Measurements from ENCODE around the gene TBL1X. TPM values are rescaled to one million over a fixed set of nuclear protein-coding genes. Genes with fewer than 3 reads are reported as not detected.
A peak's percentile ranks its signal among the peaks of the same experiment; 100 is the strongest.

The TBL1X gene
- total RNA-seq, 1 donor from 2014 or later = 26.4 TPM

- no peaks in the 10 kb centered on the region for H3K4me1 ChIP-seq (ENCODE audit: insufficient read depth, low read length)
- H3K9me3 ChIP-seq (ENCODE audit: insufficient read depth, low read depth, low read length) = no peaks in the 10 kb centered on the region
- Mint-ChIP-seq H3K9me3 (ENCODE audit: unreplicated experiment) (peaks cover 5% of the 10 kb centered on the region), H3K36me3 (ENCODE audit: low read depth, unreplicated experiment) (no peaks in the 10 kb centered on the region), H3K27me3 (ENCODE audit: low read depth, unreplicated experiment) (no peaks in the 10 kb centered on the region), H3K27ac (ENCODE audit: unreplicated experiment) (no peak overlapping the region), H3K4me1 (ENCODE audit: low read depth, unreplicated experiment) (peaks cover 6% of the 10 kb centered on the region), H3K4me3 (ENCODE audit: unreplicated experiment) (no peak overlapping the region)
- no peaks in the 10 kb centered on the region for H3K79me2 ChIP-seq (ENCODE audit: insufficient read depth, low read length)
- TF ChIP-seq, protein P1, sequence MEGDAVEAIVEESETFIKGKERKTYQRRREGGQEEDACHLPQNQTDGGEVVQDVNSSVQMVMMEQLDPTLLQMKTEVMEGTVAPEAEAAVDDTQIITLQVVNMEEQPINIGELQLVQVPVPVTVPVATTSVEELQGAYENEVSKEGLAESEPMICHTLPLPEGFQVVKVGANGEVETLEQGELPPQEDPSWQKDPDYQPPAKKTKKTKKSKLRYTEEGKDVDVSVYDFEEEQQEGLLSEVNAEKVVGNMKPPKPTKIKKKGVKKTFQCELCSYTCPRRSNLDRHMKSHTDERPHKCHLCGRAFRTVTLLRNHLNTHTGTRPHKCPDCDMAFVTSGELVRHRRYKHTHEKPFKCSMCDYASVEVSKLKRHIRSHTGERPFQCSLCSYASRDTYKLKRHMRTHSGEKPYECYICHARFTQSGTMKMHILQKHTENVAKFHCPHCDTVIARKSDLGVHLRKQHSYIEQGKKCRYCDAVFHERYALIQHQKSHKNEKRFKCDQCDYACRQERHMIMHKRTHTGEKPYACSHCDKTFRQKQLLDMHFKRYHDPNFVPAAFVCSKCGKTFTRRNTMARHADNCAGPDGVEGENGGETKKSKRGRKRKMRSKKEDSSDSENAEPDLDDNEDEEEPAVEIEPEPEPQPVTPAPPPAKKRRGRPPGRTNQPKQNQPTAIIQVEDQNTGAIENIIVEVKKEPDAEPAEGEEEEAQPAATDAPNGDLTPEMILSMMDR (IDR thresholded peaks at IDR 0.05; ENCODE audit: insufficient read depth, low read depth, low read length) = no peak
- no peak for TF ChIP-seq EZH2 (IDR thresholded peaks at IDR 0.05; ENCODE audit: insufficient read depth, low read length)
- FAIRE-seq (peak; percentile 56), DNase-seq (ENCODE audit: low read depth) (no peak)
- H2AFZ ChIP-seq (ENCODE audit: low read depth, low read length) = no peak overlapping the region
- H3K4me3 ChIP-seq (ENCODE audit: insufficient read depth, low read depth, low read length) = no peak overlapping the region
- H3K9ac ChIP-seq (ENCODE audit: low read length) = no peak overlapping the region
- H3K36me3 ChIP-seq (ENCODE audit: insufficient read depth, low read length) = no peaks in the 10 kb centered on the region
- H4K20me1 ChIP-seq (ENCODE audit: insufficient read depth, low read length) = no peaks in the 10 kb centered on the region
- no peak overlapping the region for H3K27ac ChIP-seq (ENCODE audit: low read depth, low read length)
- H3K27me3 ChIP-seq (ENCODE audit: insufficient read depth, low read length) = no peaks in the 10 kb centered on the region
- H3K4me2 ChIP-seq (ENCODE audit: low read length) = no peak overlapping the region
Observed at GRCh38 chrX:9729171-9729885, 264.5 kb downstream of the TBL1X start.

- Mint-ChIP-seq H3K36me3 (ENCODE audit: low read depth, unreplicated experiment) (no peaks in the 10 kb centered on the region), H3K27ac (ENCODE audit: unreplicated experiment) (no peak overlapping the region), H3K27me3 (ENCODE audit: low read depth, unreplicated experiment) (no peaks in the 10 kb centered on the region), H3K9me3 (ENCODE audit: unreplicated experiment) (peaks cover 5% of the 10 kb centered on the region), H3K4me3 (ENCODE audit: unreplicated experiment) (no peak overlapping the region), H3K4me1 (ENCODE audit: low read depth, unreplicated experiment) (peaks cover 4% of the 10 kb centered on the region)
- H4K20me1 ChIP-seq (ENCODE audit: insufficient read depth, low read length) = no peaks in the 10 kb centered on the region
- FAIRE-seq (no peak), DNase-seq (ENCODE audit: low read depth) (no peak)
- no peaks in the 10 kb centered on the region for H3K79me2 ChIP-seq (ENCODE audit: insufficient read depth, low read length)
- no peak overlapping the region for H3K4me2 ChIP-seq (ENCODE audit: low read length)
- no peak for TF ChIP-seq EZH2 (IDR thresholded peaks at IDR 0.05; ENCODE audit: insufficient read depth, low read length)
- TF ChIP-seq, protein P1 (IDR thresholded peaks at IDR 0.05; ENCODE audit: insufficient read depth, low read depth, low read length) = no peak
- H2AFZ ChIP-seq (ENCODE audit: low read depth, low read length) = no peak overlapping the region
- H3K27ac ChIP-seq (ENCODE audit: low read depth, low read length) = no peak overlapping the region
- no peak overlapping the region for H3K9ac ChIP-seq (ENCODE audit: low read length)
- no peaks in the 10 kb centered on the region for H3K9me3 ChIP-seq (ENCODE audit: insufficient read depth, low read depth, low read length)
- no peaks in the 10 kb centered on the region for H3K36me3 ChIP-seq (ENCODE audit: insufficient read depth, low read length)
- H3K4me3 ChIP-seq (ENCODE audit: insufficient read depth, low read depth, low read length) = no peak overlapping the region
- H3K4me1 ChIP-seq (ENCODE audit: insufficient read depth, low read length) = no peaks in the 10 kb centered on the region
- no peaks in the 10 kb centered on the region for H3K27me3 ChIP-seq (ENCODE audit: insufficient read depth, low read length)
Observed at GRCh38 chrX:9730078-9730477, 265.2 kb downstream of the TBL1X start.

GRCh38 chrX:9730752-9731151 is 265.9 kb downstream of the TBL1X start:
- H3K9ac ChIP-seq (ENCODE audit: low read length) = no peak overlapping the region
- no peaks in the 10 kb centered on the region for H4K20me1 ChIP-seq (ENCODE audit: insufficient read depth, low read length)
- H3K4me2 ChIP-seq (ENCODE audit: low read length) = no peak overlapping the region
- no peak for TF ChIP-seq EZH2 (IDR thresholded peaks at IDR 0.05; ENCODE audit: insufficient read depth, low read length)
- TF ChIP-seq, protein P1 (IDR thresholded peaks at IDR 0.05; ENCODE audit: insufficient read depth, low read depth, low read length) = no peak
- H3K27ac ChIP-seq (ENCODE audit: low read depth, low read length) = no peak overlapping the region
- no peak for FAIRE-seq
- H2AFZ ChIP-seq (ENCODE audit: low read depth, low read length) = no peak overlapping the region
- H3K36me3 ChIP-seq (ENCODE audit: insufficient read depth, low read length) = no peaks in the 10 kb centered on the region
- DNase-seq (ENCODE audit: low read depth) = no peak
- no peaks in the 10 kb centered on the region for H3K4me1 ChIP-seq (ENCODE audit: insufficient read depth, low read length)
- Mint-ChIP-seq H3K4me3 (ENCODE audit: unreplicated experiment) (no peak overlapping the region), H3K27me3 (ENCODE audit: low read depth, unreplicated experiment) (no peaks in the 10 kb centered on the region), H3K4me1 (ENCODE audit: low read depth, unreplicated experiment) (peaks cover 4% of the 10 kb centered on the region), H3K36me3 (ENCODE audit: low read depth, unreplicated experiment) (no peaks in the 10 kb centered on the region), H3K9me3 (ENCODE audit: unreplicated experiment) (peaks cover 5% of the 10 kb centered on the region), H3K27ac (ENCODE audit: unreplicated experiment) (no peak overlapping the region)
- H3K27me3 ChIP-seq (ENCODE audit: insufficient read depth, low read length) = no peaks in the 10 kb centered on the region
- no peaks in the 10 kb centered on the region for H3K9me3 ChIP-seq (ENCODE audit: insufficient read depth, low read depth, low read length)
- no peak overlapping the region for H3K4me3 ChIP-seq (ENCODE audit: insufficient read depth, low read depth, low read length)
- H3K79me2 ChIP-seq (ENCODE audit: insufficient read depth, low read length) = no peaks in the 10 kb centered on the region

Data from astrocyte (in vitro differentiated cells and primary cell).